Endothelial cell (in vitro differentiated cells): ENCODE results near the gene NUDT9. TPM values are rescaled to one million over a fixed set of nuclear protein-coding genes. Genes with fewer than 3 reads are reported as not detected.

ENCODE experiments used
- DNase-seq: peaks from one replicate; pipeline ENCODE4 v3.0.0; 2021; ENCODE audit warnings: low spot score
- H3K27ac Mint-ChIP-seq: one replicate; pipeline ENCODE4 v1.8.0; 2021; ENCODE audit warnings: mixed read lengths, inconsistent platforms; ENCODE audit not compliant: unreplicated experiment
- H3K27me3 Mint-ChIP-seq: one replicate; pipeline ENCODE4 v1.8.0; 2021; ENCODE audit warnings: mild to moderate bottlenecking, moderate library complexity, mixed read lengths, inconsistent platforms; ENCODE audit not compliant: unreplicated experiment
- H3K36me3 Mint-ChIP-seq: one replicate; pipeline ENCODE4 v1.8.0; 2021; ENCODE audit warnings: mild to moderate bottlenecking, low read depth, mixed read lengths, inconsistent platforms; ENCODE audit not compliant: unreplicated experiment
- H3K4me1 Mint-ChIP-seq: one replicate; pipeline ENCODE4 v1.8.0; 2021; ENCODE audit warnings: mild to moderate bottlenecking, mixed read lengths, inconsistent platforms; ENCODE audit not compliant: unreplicated experiment
- H3K4me3 Mint-ChIP-seq: one replicate; pipeline ENCODE4 v1.8.0; 2021; ENCODE audit warnings: mild to moderate bottlenecking, mixed read lengths, inconsistent platforms; ENCODE audit not compliant: unreplicated experiment
- H3K9me3 Mint-ChIP-seq: one replicate; pipeline ENCODE4 v1.8.0; 2021; ENCODE audit warnings: mixed read lengths, inconsistent platforms; ENCODE audit not compliant: unreplicated experiment
- CTCF ChIP-seq: fragments of 200-600 bp; sonication (generic); IDR thresholded peaks from one replicate; pipeline ENCODE4 v1.5.0; 2021; ENCODE audit warnings: antibody characterized with exemption; ENCODE audit not compliant: unreplicated experiment
- total RNA-seq: library from RNA; stranded (reverse); fragmentation: NEBNext Ultra II Directional; extraction: Animal tissue kit (Norgen Biotek cat#: 25700); gene quantifications from one replicate; pipeline ENCODE4 v1.2.1, GENCODE V29; 2021; ENCODE audit not compliant: unreplicated experiment

The NUDT9 gene
- total RNA-seq, 1 donor from 2014 or later: 16.6 TPM

GRCh38 chr4:87426865-87427517 lies 4.6 kb downstream of the NUDT9 start:
- TF ChIP-seq CTCF: no peak
- no peaks in the 10 kb centered on the region for H3K36me3 Mint-ChIP-seq
- no peaks in the 10 kb centered on the region for H3K9me3 Mint-ChIP-seq
- H3K27me3 Mint-ChIP-seq: peaks cover 5% of the 10 kb centered on the region
- H3K27ac Mint-ChIP-seq: no peak overlapping the region
- DNase-seq: no peak
- H3K4me1 Mint-ChIP-seq: peaks cover 16% of the 10 kb centered on the region
- H3K4me3 Mint-ChIP-seq: no peak overlapping the region

GRCh38 chr4:87427518-87427868 lies 5.1 kb downstream of the NUDT9 start:
- no peak for TF ChIP-seq CTCF
- Mint-ChIP-seq H3K9me3 (no peaks in the 10 kb centered on the region), H3K4me3 (no peak overlapping the region)

GRCh38 chr4:87428979-87429378 lies 6.6 kb downstream of the NUDT9 start:
- H3K27me3 Mint-ChIP-seq: no peaks in the 10 kb centered on the region
- H3K4me3 Mint-ChIP-seq: no peak overlapping the region
- peaks cover under 1% of the 10 kb centered on the region for H3K4me1 Mint-ChIP-seq
- TF ChIP-seq CTCF: no peak
- no peak overlapping the region for H3K27ac Mint-ChIP-seq
- H3K36me3 Mint-ChIP-seq: no peaks in the 10 kb centered on the region
- DNase-seq: no peak
- H3K9me3 Mint-ChIP-seq: no peaks in the 10 kb centered on the region

More at GRCh38 chr4:87427518-87427868, 5.1 kb downstream of the NUDT9 start:
- Mint-ChIP-seq H3K27me3 (peaks cover 4% of the 10 kb centered on the region), H3K27ac (no peak overlapping the region), H3K36me3 (no peaks in the 10 kb centered on the region), H3K4me1 (peaks cover 11% of the 10 kb centered on the region)
- DNase-seq: no peak

GRCh38 chr4:87430038-87430437 lies 7.7 kb downstream of the NUDT9 start:
- Mint-ChIP-seq H3K4me3 (no peak overlapping the region), H3K27me3 (no peaks in the 10 kb centered on the region), H3K9me3 (no peaks in the 10 kb centered on the region), H3K4me1 (no peaks in the 10 kb centered on the region), H3K27ac (peak overlapping the region; percentile 6), H3K36me3 (no peaks in the 10 kb centered on the region)
- no peak for TF ChIP-seq CTCF
- no peak for DNase-seq

- H3K27me3 Mint-ChIP-seq: no peaks in the 10 kb centered on the region
- no peak for TF ChIP-seq CTCF
- H3K4me1 Mint-ChIP-seq: no peaks in the 10 kb centered on the region
- no peaks in the 10 kb centered on the region for H3K9me3 Mint-ChIP-seq
- H3K27ac Mint-ChIP-seq: no peak overlapping the region
- no peak overlapping the region for H3K4me3 Mint-ChIP-seq
- DNase-seq: no peak
- H3K36me3 Mint-ChIP-seq: peaks cover 4% of the 10 kb centered on the region
Measured at GRCh38 chr4:87433342-87433741, 11.0 kb downstream of the NUDT9 start.
